CD14-positive monocyte (primary cell): ENCODE results near the gene SLC13A3. TPM values are rescaled to one million over a fixed set of nuclear protein-coding genes. Genes with fewer than 3 reads are reported as not detected.

Experiments
- DNase-seq, 3 donors: peaks; one replicate each; pipeline ENCODE4 v3.0.0-alpha.2; 2011 to 2022
- H2AFZ ChIP-seq: 2 replicates; pipeline ENCODE4 v1.6.0; 2012; ENCODE audit warnings: mild to moderate bottlenecking, low read depth, low read length, inconsistent platforms; ENCODE audit not compliant: insufficient read depth, poor library complexity, severe bottlenecking
- H3K27ac ChIP-seq, 2 donors: 1 replicate in 1 of 2; 2 replicates in 1 of 2; pipeline ENCODE4 v1.5.1; 2012 to 2013; ENCODE audit warnings: low read length in 2 of 2, control low read depth in 1 of 2, inconsistent platforms in 1 of 2, low read depth in 1 of 2, mild to moderate bottlenecking in 1 of 2
- H3K27me3 ChIP-seq, 2 donors: one replicate each; pipeline versions ENCODE4 v1.6.0 to v1.6.1; 2011 to 2013; ENCODE audit warnings: low read length in 2 of 2; ENCODE audit not compliant: control insufficient read depth in 2 of 2, insufficient read depth in 2 of 2
- H3K36me3 ChIP-seq, 2 donors: replicated peaks in 1 of 2; 1 replicate in 1 of 2; 2 replicates in 1 of 2; pipeline versions ENCODE4 v1.5.1 to v1.6.1; 2012 to 2013; ENCODE audit warnings: low read length in 2 of 2, control low read depth in 1 of 2, inconsistent platforms in 1 of 2, mild to moderate bottlenecking in 1 of 2; ENCODE audit not compliant: insufficient read depth in 2 of 2, control insufficient read depth in 1 of 2
- H3K4me1 ChIP-seq, 2 donors: 1 replicate in 1 of 2; 2 replicates in 1 of 2; pipeline versions ENCODE4 v1.5.1 to v1.6.1; 2012 to 2013; ENCODE audit warnings: low read length in 2 of 2, control low read depth in 1 of 2, inconsistent platforms in 1 of 2, mild to moderate bottlenecking in 1 of 2, moderate library complexity in 1 of 2; ENCODE audit not compliant: insufficient read depth in 2 of 2, control insufficient read depth in 1 of 2
- H3K4me2 ChIP-seq: replicated peaks from 2 replicates; pipeline ENCODE3; 2012; ENCODE audit warnings: low read length, moderate library complexity, mild to moderate bottlenecking; ENCODE audit not compliant: poor library complexity, severe bottlenecking; ENCODE audit errors: extremely low read depth
- H3K4me3 ChIP-seq, 3 experiments: fragments of 200-600 bp in 1 of 3; sonication (generic) in 1 of 3; replicated peaks in 1 of 3; 1 replicate in 2 of 3; 2 replicates in 1 of 3; pipeline ENCODE4 v1.5.1; 2011 to 2013; ENCODE audit warnings: low read length in 3 of 3, mild to moderate bottlenecking in 3 of 3, control low read depth in 2 of 3, low read depth in 2 of 3, inconsistent platforms in 1 of 3, moderate library complexity in 1 of 3
- H3K79me2 ChIP-seq: 2 replicates; pipeline ENCODE4 v1.6.0; 2012; ENCODE audit warnings: mild to moderate bottlenecking, control low read depth, inconsistent platforms, low read length, moderate library complexity; ENCODE audit not compliant: insufficient read depth
- H3K9ac ChIP-seq: 2 replicates; pipeline ENCODE4 v1.6.0; 2017; ENCODE audit warnings: low read length, mild to moderate bottlenecking; ENCODE audit not compliant: insufficient read depth, poor library complexity, severe bottlenecking
- H3K9me3 ChIP-seq, 2 donors: replicated peaks in 1 of 2; 1 replicate in 1 of 2; 2 replicates in 1 of 2; pipeline versions ENCODE4 v1.5.1 to v1.6.1; 2012 to 2013; ENCODE audit warnings: low read length in 2 of 2, control low read depth in 1 of 2; ENCODE audit not compliant: control insufficient read depth in 1 of 2, insufficient read depth in 1 of 2
- H4K20me1 ChIP-seq: 2 replicates; pipeline ENCODE4 v1.6.0; 2012; ENCODE audit warnings: mild to moderate bottlenecking, low read length, control low read depth, moderate library complexity; ENCODE audit not compliant: insufficient read depth
- H3K27ac Mint-ChIP-seq, 7 donors: one replicate each; pipeline ENCODE4 v1.8.0; 2020; ENCODE audit warnings: mild to moderate bottlenecking in 7 of 7, mixed read lengths in 7 of 7, moderate library complexity in 6 of 7, inconsistent platforms in 2 of 7
- H3K27me3 Mint-ChIP-seq, 3 donors: one replicate each; pipeline ENCODE4 v1.8.0; 2021 to 2022; ENCODE audit warnings: low read depth in 3 of 3, mild to moderate bottlenecking in 3 of 3, mixed read lengths in 3 of 3, moderate library complexity in 3 of 3, inconsistent platforms in 1 of 3
- H3K36me3 Mint-ChIP-seq, 2 donors: one replicate each; pipeline ENCODE4 v1.8.0; 2020; ENCODE audit warnings: mixed read lengths in 2 of 2, inconsistent platforms in 1 of 2, mild to moderate bottlenecking in 1 of 2
- H3K4me1 Mint-ChIP-seq: one replicate; pipeline ENCODE4 v1.8.0; 2020; ENCODE audit warnings: mild to moderate bottlenecking, mixed read lengths
- H3K4me3 Mint-ChIP-seq, 2 donors: one replicate each; pipeline ENCODE4 v1.8.0; 2020; ENCODE audit warnings: mild to moderate bottlenecking in 2 of 2, mixed read lengths in 2 of 2, moderate library complexity in 1 of 2
- H3K9me3 Mint-ChIP-seq, 7 donors: one replicate each; pipeline ENCODE4 v1.8.0; 2020 to 2022; ENCODE audit warnings: mixed read lengths in 7 of 7, mild to moderate bottlenecking in 6 of 7, moderate library complexity in 6 of 7, inconsistent platforms in 2 of 7
- WGBS: methylation state at CpG from one replicate; pipeline ENCODE4 v1.1.5; 2013; ENCODE audit warnings: missing lambda C conversion rate; ENCODE audit not compliant: insufficient coverage; 5-methylcytosine and 5-hydroxymethylcytosine counted together
- intact Hi-C, 2 donors: fragments of 100-400 bp; cut with micrococcal nuclease; formaldehyde crosslinking; loops; one replicate each; pipeline versions ENCODE4 v1.15.0 to v1.15.1; 2023
- polyA plus RNA-seq, 3 donors: library from polyadenylated mRNA; depleted of rRNA in 1 of 3; unstranded in 2 of 3; stranded (reverse) in 1 of 3; fragments of 300-500 nt in 2 of 3; fragments of >200 nt in 1 of 3; fragmentation: Illumina TruSeq in 2 of 3; gene quantifications; 1 replicate in 2 of 3; 2 replicates in 1 of 3; pipeline ENCODE4 v1.2.3, GENCODE V29; 2012 to 2021
- TF ChIP-seq, protein P1 (sequence below): fragments of 200-600 bp; IDR thresholded peaks from one replicate; pipeline ENCODE4 v1.8.0; 2022; ENCODE audit warnings: antibody characterized with exemption, mild to moderate bottlenecking

Gene SLC13A3
- polyA plus RNA-seq, 3 donors: 0.04 TPM; not detected in 2

GRCh38 chr20:46629341-46629740, 21.9 kb downstream of the SLC13A3 start:
- no peaks in the 10 kb centered on the region for H3K27me3 ChIP-seq
- H3K27ac ChIP-seq: no peak overlapping the region
- peaks cover 0 to 5% of the 10 kb centered on the region in 2 donors for H3K9me3 ChIP-seq
- H4K20me1 ChIP-seq: no peaks in the 10 kb centered on the region
- intact Hi-C loops: no loop called here
- no peaks in the 10 kb centered on the region for H3K36me3 ChIP-seq
- H2AFZ ChIP-seq: no peak overlapping the region
- H3K9ac ChIP-seq: no peak overlapping the region
- H3K4me3 ChIP-seq: no peak overlapping the region
- peaks cover 2 to 9% (median 7%) of the 10 kb centered on the region in 3 donors for H3K27me3 Mint-ChIP-seq
- no peaks in the 10 kb centered on the region for H3K79me2 ChIP-seq
- peaks cover 37% of the 10 kb centered on the region for H3K4me1 Mint-ChIP-seq
- no peaks in the 10 kb centered on the region for H3K36me3 Mint-ChIP-seq
- H3K4me2 ChIP-seq: no peak overlapping the region
- no peak overlapping the region for H3K27ac Mint-ChIP-seq
- no peak for DNase-seq
- H3K4me3 Mint-ChIP-seq: no peak overlapping the region
- peaks cover 40 to 44% of the 10 kb centered on the region in 2 donors for H3K4me1 ChIP-seq
- TF ChIP-seq, protein P1, sequence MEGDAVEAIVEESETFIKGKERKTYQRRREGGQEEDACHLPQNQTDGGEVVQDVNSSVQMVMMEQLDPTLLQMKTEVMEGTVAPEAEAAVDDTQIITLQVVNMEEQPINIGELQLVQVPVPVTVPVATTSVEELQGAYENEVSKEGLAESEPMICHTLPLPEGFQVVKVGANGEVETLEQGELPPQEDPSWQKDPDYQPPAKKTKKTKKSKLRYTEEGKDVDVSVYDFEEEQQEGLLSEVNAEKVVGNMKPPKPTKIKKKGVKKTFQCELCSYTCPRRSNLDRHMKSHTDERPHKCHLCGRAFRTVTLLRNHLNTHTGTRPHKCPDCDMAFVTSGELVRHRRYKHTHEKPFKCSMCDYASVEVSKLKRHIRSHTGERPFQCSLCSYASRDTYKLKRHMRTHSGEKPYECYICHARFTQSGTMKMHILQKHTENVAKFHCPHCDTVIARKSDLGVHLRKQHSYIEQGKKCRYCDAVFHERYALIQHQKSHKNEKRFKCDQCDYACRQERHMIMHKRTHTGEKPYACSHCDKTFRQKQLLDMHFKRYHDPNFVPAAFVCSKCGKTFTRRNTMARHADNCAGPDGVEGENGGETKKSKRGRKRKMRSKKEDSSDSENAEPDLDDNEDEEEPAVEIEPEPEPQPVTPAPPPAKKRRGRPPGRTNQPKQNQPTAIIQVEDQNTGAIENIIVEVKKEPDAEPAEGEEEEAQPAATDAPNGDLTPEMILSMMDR: no peak
- H3K9me3 Mint-ChIP-seq: peaks cover 3 to 17% (median 8%) of the 10 kb centered on the region in 7 donors

DNA sequence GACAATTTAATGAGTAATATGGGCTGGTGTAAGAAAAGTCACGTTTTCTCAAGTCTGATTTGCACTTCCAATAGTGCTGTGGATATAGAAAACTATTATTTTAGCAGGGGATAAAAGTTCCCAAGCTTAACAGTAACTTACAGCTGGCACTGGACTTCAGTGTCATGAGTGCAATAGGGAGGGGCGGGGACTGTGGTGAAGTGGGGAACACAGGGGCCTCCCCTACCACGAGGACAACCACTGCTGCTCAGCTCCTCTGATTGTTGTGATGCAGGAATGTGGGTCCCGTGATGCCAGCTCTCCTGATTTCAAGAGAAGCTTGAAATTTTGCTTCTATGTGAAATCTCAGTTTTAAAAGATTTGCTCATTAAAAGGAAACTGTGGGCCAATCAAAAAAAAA, 24.0 kb downstream of the SLC13A3 start:
- Histone ChIP-seq H3K27me3 (peaks cover 3 to 6% of the 10 kb centered on the region in 2 donors), H3K27ac (no peak overlapping the region), H3K36me3 (no peaks in the 10 kb centered on the region), H3K9ac (no peak overlapping the region), H2AFZ (no peak overlapping the region), H3K4me2 (no peak overlapping the region), H3K9me3 (peaks cover 0 to 5% of the 10 kb centered on the region in 2 donors), H3K4me3 (no peak overlapping the region), H3K79me2 (no peaks in the 10 kb centered on the region), H3K4me1 (peaks cover 42 to 45% of the 10 kb centered on the region in 2 donors), H4K20me1 (no peaks in the 10 kb centered on the region)
- no peak overlapping the region for H3K4me3 Mint-ChIP-seq
- DNase-seq: no peak
- 80% methylated on average over 1 of the region's 4 CpGs for WGBS
- TF ChIP-seq, protein P1: no peak
- peaks cover 39% of the 10 kb centered on the region for H3K4me1 Mint-ChIP-seq
- H3K27me3 Mint-ChIP-seq: peaks cover 7 to 12% (median 10%) of the 10 kb centered on the region in 3 donors
- no peaks in the 10 kb centered on the region for H3K36me3 Mint-ChIP-seq
- intact Hi-C loops: no loop called here
- peaks cover 3 to 21% (median 10%) of the 10 kb centered on the region in 7 donors for H3K9me3 Mint-ChIP-seq
- H3K27ac Mint-ChIP-seq: no peak overlapping the region
